RWPE2 (cell line): ENCODE data around the gene ROR2.

ENCODE experiments used
- ATAC-seq: fragments of 200-7000 bp; cut with Tn5 transposase; 3 replicates; pipeline ENCODE4 v1.9.1; 2021; ENCODE audit warnings: low read depth
- DNase-seq: peaks from one replicate; pipeline ENCODE4 v3.0.0-alpha.2; 2020; ENCODE audit warnings: low spot score
- H3K27ac ChIP-seq: fragments of 450-650 bp; 2 replicates; pipeline ENCODE4 v1.5.1; 2017; ENCODE audit warnings: mild to moderate bottlenecking; ENCODE audit not compliant: poor library complexity, severe bottlenecking
- H3K27me3 ChIP-seq: fragments of 250-450 bp; sonication (Bioruptor Pico); 2 replicates; pipeline ENCODE4 v1.5.1; 2021; ENCODE audit warnings: mild to moderate bottlenecking, moderate library complexity; ENCODE audit not compliant: insufficient read depth, poor library complexity, severe bottlenecking
- H3K36me3 ChIP-seq: fragments of 250-450 bp; sonication (Bioruptor Pico); 2 replicates; pipeline ENCODE4 v1.5.1; 2020; ENCODE audit warnings: low read depth, mild to moderate bottlenecking, moderate library complexity
- H3K4me1 ChIP-seq: fragments of 250-450 bp; sonication (Bioruptor Pico); 2 replicates; pipeline ENCODE4 v1.5.1; 2021; ENCODE audit warnings: mild to moderate bottlenecking, moderate library complexity; ENCODE audit not compliant: insufficient read depth, poor library complexity, severe bottlenecking
- H3K4me3 ChIP-seq: fragments of 250-450 bp; sonication (Bioruptor Pico); 2 replicates; pipeline ENCODE4 v1.5.1; 2021; ENCODE audit warnings: mild to moderate bottlenecking, moderate library complexity; ENCODE audit not compliant: severe bottlenecking
- H3K9me3 ChIP-seq: fragments of 250-450 bp; sonication (Bioruptor Pico); 2 replicates; pipeline ENCODE4 v1.5.1; 2021; ENCODE audit warnings: mild to moderate bottlenecking, moderate library complexity; ENCODE audit not compliant: severe bottlenecking
- CTCF ChIP-seq: fragments of 450-650 bp; IDR thresholded peaks from one replicate; pipeline ENCODE4 v1.5.1; 2017; ENCODE audit warnings: mild to moderate bottlenecking, moderate library complexity; ENCODE audit not compliant: poor library complexity, severe bottlenecking

ROR2 gene

GRCh38 chr9:91857291-91858212 lies 92.5 kb downstream of the ROR2 start:
- Histone ChIP-seq H3K4me3 (no peak overlapping the region), H3K4me1 (no peaks in the 10 kb centered on the region), H3K36me3 (no peaks in the 10 kb centered on the region), H3K9me3 (no peaks in the 10 kb centered on the region), H3K27me3 (no peaks in the 10 kb centered on the region), H3K27ac (no peak overlapping the region)
- no peak for TF ChIP-seq CTCF
- no peak for DNase-seq
- ATAC-seq = no peak

DNA sequence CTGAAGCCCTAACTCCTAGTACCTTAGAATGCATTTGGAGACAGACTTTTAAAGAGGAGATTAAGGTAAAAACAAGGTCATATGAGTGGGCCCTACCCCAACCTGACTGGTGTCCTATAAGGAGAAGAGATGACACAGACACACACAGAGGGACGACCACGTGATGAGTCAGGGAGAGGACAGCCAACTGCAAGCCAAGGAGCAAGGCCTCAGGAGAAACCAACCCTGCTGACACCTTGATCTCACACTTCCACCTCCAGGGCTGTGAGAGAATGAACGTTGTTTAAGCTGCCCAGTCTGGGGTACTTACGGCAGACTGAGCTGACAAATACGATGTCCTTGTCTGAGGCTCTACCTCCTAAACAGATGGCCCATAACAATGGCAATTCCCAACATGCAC lies 93.6 kb downstream of the ROR2 start:
- H3K9me3 ChIP-seq = no peaks in the 10 kb centered on the region
- no peak for TF ChIP-seq CTCF
- H3K27me3 ChIP-seq = no peaks in the 10 kb centered on the region
- no peaks in the 10 kb centered on the region for H3K4me1 ChIP-seq
- DNase-seq (no peak), ATAC-seq (no peak)
- H3K4me3 ChIP-seq = no peak overlapping the region
- no peaks in the 10 kb centered on the region for H3K36me3 ChIP-seq
- no peak overlapping the region for H3K27ac ChIP-seq

- Histone ChIP-seq H3K4me1 (no peaks in the 10 kb centered on the region), H3K27ac (no peak overlapping the region), H3K36me3 (no peaks in the 10 kb centered on the region), H3K4me3 (no peak overlapping the region), H3K27me3 (no peaks in the 10 kb centered on the region), H3K9me3 (no peaks in the 10 kb centered on the region)
- no peak for DNase-seq
- TF ChIP-seq CTCF = no peak
- ATAC-seq = no peak
Measured at GRCh38 chr9:91855196-91855595, 94.8 kb downstream of the ROR2 start.

- no peak overlapping the region for H3K27ac ChIP-seq
- no peak for TF ChIP-seq CTCF
- no peaks in the 10 kb centered on the region for H3K4me1 ChIP-seq
- H3K36me3 ChIP-seq = no peaks in the 10 kb centered on the region
- H3K4me3 ChIP-seq = no peak overlapping the region
- H3K27me3 ChIP-seq = no peaks in the 10 kb centered on the region
- DNase-seq (no peak), ATAC-seq (no peak)
- no peaks in the 10 kb centered on the region for H3K9me3 ChIP-seq
Measured at GRCh38 chr9:91852801-91853347, 97.2 kb downstream of the ROR2 start.

DNA sequence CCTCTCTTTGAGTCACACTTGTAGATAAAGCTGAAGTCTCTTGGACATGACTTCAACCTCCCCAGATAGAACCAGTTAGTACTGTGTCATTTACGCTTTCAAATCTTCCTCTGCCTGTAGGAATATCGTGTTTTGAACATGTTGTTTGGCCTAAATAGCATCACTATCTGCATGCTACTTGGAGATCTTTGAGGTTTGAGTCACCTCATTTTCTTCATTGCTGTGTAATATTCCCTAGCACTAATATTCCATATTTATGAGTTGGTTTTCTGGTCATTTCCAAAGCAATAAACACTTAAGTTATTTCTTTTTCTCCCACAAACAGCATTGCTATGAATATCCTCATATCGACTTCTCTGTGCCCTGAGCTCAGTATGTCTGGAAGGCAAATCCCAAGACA lies 100.3 kb downstream of the ROR2 start:
- Histone ChIP-seq H3K4me3 (no peak overlapping the region), H3K36me3 (no peaks in the 10 kb centered on the region), H3K27me3 (no peaks in the 10 kb centered on the region), H3K27ac (no peak overlapping the region), H3K4me1 (no peaks in the 10 kb centered on the region), H3K9me3 (no peaks in the 10 kb centered on the region)
- ATAC-seq (no peak), DNase-seq (no peak)
- TF ChIP-seq CTCF = no peak
